Right forelimb (tissue), 1 donor: ENCODE data around the gene SNAP25.

ENCODE experiments used
- DNase-seq: peaks from one replicate; pipeline ENCODE4 v3.0.0-alpha.2; 2018

The SNAP25 gene

DNA sequence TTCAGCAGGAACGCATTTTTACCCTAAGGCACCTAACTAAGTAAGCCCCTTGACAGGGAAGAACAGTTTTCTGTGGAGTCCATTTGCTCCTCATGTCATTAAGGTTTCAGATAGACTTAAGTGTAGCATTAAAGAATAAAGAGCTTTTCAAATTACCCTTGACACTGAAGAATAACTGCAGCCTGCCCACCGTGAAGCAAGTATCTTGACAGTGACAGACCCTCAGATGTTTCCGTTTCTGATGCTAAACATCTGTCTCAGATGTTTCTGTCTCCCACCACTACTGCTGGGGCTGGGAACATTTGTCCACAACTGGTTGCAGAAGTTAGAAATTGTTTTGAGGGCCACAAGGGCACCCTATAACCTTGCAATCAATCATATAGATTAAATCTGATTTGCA, 50.0 kb downstream of the SNAP25 start:
- DNase-seq: no peak

DNA sequence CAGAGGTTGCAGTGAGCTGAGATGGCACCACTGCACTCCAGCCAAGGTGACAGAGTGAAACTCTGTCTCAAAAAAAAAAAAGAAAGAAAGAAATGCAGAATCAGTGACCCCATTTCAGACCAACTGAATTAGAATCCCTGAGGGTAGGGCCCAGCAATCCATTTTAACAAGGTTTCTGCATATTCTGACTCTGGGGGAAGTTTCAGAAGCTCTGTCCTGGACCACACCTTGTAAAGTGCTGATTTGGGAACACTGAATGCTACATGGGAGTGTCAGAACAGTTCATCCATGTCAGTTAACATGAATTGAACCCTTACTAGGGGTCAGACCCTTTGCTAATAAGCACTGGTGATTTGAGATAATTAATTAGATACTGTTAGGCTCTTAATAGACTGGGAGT, 52.0 kb downstream of the SNAP25 start:
- DNase-seq: no peak

DNA sequence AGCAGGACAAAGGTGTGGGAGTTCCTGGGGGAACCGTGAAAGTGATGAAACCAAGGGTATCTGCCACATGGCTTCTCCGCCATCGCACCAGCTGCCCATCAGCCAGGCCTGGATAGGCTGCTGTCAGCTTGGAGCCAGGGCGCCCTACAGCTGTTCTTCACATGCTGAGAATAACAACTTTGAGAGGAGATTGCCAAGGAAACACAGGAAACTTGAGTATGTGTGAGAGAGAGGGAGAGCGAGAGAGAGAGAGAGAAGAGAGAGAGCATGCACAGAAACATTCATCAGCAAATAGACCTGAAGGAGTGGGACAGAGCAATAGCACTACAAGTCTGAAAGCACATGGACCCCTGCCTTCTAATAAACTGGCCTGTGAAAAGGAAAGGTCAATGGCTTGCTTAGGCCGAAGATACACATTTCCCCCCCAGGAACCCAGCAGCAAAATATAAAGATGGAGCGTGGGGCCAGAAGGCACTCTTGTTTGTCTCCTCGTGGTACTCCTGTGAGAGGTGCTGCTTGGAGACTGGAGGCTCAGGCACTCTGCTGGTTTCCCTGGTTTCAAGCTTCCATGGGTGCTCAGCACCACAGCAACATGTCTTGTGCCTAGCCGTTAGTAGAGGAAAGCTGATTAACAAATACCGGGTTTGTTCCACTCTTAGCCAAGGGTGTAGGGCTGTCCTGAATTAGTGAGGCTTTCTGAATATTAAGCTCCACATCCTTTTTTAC, 53.0 kb downstream of the SNAP25 start:
- no peak for DNase-seq

DNA sequence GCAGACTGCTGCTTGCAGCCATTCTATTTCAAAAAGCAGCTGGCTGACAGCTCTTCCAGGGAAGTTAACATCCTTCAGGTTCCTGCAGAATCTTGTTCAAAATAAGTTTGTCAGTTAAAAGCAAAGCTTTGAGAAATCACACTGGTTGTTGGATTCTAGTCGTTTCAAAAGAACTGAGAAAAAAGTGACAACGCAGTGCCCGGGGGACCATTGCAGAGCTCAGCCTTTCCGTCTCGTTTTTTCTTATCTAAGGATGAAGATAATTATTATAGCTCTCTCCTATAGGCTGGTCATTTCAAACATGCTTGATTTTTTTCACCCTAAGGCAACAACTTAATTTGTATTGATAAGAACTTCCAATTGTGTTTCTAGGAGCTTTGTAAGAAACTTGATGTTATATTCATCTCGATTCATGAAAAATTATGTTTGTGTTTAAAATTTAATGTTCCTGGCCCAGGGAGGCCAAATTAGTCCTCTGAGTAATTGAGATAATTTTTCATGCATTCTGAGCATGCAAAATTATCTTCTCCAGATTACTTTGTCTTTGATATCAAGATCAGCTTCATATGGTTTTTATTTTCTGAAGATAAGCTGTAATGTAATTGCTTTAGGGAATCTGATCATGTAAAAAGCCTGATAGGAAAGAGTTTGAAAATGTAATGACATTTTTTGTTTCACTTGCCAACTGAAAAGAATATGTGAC, 58.4 kb downstream of the SNAP25 start:
- DNase-seq: no peak

DNA sequence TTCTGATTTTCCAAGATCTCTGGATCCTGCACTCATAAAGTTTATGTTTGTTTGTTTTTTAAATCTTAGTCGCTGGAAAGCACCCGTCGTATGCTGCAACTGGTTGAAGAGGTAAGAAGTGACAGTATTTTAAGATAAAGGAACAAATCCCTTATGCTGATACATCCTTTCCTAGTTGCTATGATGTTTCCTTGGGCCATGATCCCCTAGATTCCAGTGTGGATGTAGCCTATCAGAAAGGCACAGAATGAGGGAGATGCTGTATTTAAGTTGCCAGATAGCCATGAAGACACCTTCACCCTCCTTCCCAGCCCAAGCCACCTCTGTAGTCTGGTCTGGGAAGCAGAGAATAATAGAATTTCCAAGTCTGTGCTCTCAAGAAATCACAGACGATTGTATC, 59.0 kb downstream of the SNAP25 start:
- no peak for DNase-seq

DNA sequence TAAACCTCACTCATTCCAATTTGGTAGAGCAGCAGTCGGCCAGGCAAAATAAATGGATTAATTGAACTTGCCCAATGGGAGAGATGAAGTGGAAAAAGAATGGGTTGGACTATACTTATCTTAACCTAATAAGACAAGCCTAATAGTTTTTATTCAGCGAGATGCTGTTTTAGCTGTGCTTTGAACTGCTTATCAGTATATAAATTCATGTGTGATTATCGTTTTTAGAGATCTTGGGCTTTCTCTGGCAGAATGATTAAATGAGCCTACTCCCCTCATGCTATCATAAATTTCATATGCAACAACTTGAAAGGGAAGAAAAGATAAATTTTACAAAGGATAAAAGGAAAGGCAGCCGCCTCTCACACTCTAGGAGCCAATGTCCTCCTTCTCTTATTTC, 59.8 kb downstream of the SNAP25 start:
- no peak for DNase-seq

DNA sequence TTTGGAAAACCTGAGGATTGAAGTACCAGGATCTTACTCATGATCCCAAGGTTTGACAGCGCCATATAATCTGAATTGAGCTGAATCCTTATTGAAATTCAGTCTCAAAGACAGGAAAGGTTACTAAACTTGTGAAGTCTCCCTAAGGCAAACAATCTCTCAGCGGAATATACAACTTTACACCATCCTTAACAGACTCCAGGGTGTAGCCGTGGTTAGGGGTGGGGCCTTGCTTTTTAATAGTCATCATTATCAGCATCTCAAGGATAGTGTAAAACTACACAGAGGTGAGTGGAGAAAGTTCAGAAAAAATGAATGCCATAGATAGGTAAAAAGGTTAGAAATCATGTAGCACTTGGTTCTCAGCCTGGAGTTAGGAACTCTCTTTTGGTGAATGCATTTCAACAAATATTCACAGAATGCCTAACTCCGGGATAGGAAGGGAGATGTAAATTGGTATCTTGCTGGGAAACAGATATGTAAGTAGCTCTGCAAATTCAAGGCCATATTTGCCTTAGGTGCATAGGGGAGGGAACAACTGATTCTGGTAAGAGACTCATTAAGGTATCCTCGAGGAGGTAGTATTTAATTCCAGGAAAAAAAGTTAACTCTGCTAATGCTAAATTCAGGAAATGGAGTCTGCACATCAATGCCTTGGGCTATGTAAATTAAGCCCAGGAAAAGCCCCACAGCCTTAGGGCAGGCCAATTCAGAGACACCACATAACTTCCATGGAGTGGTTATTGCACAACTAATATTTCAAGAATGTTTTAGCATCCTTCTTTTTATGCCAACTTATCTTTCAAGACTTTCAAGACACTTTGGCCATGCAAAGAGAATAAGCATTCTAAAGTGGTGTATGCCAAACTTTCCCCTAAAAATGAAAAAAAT, 61.6 kb downstream of the SNAP25 start:
- no peak for DNase-seq

DNA sequence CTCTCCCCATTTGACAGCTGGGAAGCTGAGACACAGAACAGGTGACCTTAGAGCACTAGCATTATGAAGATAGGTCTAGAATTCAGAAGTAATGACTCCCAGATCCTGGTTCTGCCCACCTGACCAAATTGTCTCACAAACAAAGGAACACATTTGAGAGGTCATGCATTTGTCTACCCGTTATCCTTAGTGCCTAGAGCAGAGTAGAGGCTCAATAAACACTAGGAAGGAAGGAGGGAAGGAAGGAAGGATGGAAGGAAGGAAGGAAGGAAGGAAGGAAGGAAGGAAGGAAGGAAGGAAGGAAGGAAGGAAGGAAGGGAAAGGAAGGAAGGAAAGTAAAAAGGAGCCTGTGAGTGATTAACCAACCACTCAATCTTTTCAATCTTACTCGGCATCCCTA, 63.3 kb downstream of the SNAP25 start:
- no peak for DNase-seq

DNA sequence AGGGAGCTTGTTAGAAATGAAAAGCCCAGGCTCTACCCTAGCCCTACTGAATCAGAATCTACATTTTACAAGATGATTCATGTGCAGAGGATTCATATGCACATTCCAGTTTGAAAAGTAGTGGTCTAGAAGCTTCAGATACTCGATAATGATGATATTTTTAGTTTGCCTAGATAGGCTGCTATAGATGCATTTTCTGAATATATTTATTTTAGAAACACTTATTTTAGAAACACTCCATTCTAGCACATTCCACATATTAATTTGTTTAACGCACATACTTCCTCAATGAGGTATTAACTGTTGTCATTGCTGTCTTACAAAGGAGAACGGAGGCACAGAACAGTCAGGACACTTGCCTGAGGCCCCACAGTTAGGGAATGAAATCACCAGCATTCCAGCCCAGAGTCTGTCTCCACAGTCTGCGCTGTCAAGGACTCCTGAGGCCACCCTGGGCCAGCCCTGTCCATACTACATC, 64.4 kb downstream of the SNAP25 start:
- DNase-seq: no peak

DNA sequence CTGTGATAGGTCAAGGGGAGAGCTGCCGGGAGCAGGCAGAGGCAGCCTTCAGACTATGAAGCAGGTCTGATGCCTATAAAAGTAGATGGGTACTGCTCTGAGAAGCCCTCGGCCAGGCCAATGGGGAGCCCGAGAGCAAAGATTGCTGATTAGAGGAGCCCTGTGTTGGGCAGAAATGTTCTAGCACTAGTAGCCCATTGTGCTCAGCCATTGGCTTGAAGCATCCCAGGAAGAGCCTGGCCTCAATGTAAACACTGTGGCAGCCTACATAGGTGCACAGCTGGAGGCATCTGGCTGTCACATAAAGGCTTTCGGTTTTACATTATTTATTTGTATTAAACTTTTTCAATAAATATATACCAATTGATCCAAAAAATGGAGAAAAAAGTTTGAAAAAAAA, 67.7 kb downstream of the SNAP25 start:
- no peak for DNase-seq

DNA sequence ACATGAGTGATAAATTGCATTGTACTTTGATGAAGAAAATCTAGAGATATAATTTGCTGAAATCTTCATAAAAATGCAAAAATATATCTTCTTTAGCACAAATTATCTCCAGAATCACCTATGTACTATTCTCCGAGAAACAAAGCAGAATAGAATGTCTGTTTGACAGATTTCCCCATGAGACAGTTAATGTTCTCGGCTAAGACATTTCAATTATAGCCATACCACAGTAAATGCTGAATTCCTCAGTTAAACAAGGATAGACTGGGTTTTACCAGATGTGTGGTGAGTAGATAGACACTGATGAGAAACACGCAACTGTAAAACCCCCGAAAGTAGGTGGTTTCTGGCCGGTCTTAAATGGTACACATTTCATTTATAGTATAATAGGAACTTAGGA, 69.8 kb downstream of the SNAP25 start:
- no peak for DNase-seq

DNA sequence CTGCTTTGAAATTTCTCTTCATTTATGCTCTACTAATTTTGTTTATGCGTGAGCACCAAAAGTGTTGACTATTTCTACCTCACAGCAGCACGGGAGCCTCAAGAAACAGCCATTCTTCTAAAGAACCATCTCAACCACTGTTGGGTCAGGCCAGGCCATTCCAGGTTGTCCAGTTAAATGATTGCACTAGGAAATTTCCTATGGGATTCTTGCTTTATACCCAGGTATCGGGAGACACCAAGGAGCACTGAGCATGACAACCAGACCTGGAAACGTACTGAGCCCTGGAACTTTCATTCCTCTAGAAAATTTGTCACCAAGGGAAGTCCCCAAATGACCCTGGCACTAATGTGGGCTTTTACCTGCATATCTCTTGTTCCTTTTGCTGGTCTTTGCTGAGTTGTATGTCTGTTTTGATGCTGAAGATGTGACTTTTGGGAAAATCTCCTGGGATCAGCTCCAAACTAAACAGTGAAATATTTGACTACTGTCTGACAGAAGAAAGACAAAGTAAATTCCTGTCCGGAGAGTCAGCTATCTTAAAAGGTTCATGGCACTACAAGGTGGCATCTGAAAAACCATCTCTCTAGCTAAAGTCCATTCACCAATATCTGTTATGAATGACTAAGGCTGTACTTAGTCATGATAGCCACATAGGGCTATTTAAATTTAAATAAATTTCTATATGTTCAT, 70.5 kb downstream of the SNAP25 start:
- no peak for DNase-seq

DNA sequence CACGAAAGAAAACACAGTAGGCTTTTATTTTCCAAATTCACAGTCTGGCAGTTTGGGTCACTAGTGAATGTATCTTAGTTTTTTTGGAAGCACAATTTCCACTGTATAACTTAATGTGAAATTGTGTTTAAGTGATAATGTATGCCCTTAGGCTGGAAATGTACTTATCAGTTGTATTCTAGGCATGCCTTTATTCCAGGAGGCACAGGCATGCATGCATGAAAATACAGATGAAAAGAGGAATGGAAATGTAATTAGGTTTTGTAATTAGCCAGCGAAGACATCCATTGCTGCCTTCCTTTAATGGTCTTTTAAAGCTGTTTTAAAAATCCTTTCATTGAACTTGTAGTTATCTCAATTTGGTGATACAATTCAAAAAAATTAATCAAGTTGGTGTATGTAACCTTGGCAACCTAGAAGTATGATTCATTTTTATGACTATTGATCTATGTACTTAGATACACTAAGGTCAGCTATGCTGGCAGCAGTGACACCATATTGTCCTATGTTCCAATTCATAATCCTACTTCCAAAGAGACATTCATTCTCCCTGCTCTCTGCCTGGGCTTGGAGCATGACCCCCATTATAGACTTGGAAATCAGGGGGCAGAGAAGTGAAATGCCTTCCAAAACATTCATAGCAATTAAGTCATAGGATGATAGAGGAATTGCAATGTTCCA, 73.1 kb downstream of the SNAP25 start:
- DNase-seq: no peak

DNA sequence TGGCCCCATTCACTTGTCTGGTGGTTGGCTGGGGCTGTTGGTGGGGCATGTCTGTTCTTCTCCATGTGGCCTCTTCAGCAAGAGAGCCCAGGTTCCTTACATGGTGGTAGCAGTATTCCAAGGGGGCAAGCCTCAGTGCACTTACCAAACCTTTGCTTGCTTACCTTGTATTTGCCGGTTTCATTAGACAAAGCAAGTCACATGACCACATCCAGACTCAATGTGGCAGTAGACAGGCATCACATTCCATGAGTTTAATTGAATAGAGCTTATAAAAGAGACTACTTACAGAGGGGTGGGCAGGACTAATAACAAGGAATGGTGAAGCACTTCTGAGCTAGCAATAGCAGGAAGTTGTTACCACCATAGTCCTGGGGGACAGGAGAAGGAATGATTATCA, 78.6 kb downstream of the SNAP25 start:
- no peak for DNase-seq

DNA sequence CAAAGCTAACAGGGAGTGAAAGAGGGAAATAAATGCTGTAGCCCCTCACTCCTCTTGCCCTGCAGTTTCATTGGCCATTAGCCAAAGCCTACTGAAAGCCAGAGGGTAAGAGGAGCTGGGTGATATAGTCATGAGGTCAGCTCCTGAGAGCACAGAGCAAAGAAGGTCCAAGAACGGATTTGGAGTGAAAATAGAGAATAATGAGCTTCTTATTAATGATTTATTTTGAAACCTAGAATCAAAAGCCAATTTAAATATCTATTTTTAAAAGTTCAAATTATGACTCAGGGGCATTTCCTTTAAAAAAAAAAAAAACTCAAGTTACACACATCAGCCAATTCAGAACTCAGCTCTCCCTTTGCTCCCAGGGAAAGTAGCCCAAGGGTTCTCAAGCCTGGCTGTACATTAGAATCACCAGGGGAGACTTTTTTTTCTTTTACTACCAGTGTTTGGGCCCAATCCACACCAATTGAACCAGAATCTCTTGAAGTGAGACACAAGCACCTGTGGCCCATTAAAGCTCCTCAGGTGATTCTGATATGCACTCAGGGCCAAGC, 79.1 kb downstream of the SNAP25 start:
- no peak for DNase-seq

DNA sequence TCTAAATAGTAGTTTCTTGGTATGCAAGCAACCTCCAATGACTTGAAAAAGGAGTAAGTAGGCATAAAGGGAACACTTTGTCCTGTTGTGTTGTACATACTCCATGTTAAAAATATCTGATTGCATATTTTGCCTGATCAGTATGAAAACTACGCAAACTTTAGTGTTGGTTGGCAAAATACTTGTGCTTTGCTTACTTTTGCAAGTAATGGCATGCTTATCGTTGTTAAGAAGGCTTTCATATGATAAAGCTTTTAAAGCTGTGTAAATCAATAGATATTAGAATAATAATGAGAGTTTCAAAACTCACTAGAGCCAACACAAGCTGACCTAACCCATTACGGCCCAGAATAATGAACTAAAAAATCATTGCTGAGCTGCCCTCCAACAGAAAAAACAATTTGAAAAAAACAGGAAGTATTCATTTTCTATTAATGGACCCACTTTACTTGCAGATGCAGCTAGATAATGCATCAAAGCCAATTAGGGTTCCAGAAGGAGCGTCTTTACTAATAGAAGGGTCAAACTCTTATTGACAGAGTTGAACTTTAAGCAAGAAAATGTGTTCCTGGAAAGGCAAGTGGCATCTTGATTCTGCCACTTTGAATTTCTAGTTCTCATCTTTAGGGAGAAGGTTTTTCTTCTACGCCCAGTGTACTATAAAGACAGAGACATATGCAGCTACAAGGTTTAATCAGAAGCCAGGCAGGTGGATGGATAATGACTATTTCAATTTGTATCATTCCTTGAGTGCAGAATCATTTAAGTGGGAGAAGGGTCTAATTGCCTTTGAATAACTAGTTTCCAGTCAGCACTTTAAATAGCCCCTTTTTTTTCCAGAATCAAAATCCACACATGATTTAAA, 82.2 kb downstream of the SNAP25 start:
- no peak for DNase-seq

DNA sequence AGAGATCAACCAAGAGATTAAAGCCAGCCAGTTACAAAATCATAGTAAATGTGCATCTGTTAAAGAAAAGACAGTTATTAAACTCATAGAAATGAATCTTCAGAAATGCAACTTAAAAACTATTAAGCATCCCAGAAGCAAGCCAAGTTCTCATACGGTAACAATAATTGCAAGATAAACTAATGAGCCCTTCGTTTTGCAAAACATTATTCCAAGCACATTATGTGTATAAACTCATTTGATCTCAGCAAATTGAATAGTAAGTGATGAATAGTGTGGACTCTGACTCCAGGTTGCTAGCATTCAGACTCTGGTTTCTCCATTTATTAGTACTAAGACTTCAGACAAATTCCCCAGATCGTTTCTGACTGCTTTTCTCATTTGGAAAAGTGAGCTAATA, 85.2 kb downstream of the SNAP25 start:
- DNase-seq: no peak

DNA sequence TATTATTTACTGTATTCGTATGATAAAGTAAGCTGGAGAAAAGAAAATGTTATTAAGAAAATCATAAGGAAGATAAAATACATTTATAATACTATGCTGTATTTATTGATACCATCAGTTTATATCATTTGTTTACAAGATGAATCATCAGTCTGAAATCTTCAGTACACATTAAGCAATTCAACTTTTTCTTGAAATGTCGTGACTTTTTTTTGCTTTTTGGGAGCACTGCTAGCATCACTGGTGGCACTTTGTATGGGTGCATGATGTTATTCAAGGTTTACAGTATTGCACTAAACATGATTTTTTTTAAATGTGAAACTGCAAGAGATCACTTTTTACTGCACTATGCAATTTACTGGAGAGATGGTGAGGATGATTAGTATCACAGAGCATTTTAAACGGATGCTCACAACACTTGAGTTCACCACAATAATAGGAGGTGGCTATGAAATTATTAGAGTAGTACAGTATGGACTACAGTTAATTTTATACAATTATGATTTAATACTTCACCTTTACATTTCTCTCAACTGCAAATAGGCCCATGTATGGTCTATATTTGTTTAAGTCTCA, 85.9 kb downstream of the SNAP25 start:
- DNase-seq: no peak

DNA sequence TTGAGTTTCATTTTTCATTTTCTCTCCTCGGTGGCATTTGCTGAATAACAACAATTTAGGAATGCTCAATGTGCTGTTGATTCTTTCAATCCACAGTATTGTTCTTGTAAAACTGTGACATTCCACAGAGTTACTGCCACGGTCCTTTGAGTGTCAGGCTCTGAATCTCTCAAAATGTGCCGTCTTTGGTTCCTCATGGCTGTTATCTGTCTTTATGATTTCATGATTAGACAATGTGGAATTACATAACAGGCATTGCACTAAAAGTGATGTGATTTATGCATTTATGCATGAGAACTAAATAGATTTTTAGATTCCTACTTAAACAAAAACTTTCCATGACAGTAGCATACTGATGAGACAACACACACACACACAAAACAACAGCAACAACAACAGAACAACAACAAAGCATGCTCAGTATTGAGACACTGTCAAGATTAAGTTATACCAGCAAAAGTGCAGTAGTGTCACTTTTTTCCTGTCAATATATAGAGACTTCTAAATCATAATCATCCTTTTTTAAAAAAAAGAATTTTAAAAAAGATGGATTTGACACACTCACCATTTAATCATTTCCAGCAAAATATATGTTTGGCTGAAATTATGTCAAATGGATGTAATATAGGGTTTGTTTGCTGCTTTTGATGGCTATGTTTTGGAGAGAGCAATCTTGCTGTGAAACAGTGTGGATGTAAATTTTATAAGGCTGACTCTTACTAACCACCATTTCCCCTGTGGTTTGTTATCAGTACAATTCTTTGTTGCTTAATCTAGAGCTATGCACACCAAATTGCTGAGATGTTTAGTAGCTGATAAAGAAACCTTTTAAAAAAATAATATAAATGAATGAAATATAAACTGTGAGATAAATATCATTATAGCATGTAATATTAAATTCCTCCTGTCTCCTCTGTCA, 88.1 kb downstream of the SNAP25 start:
- no peak for DNase-seq

DNA sequence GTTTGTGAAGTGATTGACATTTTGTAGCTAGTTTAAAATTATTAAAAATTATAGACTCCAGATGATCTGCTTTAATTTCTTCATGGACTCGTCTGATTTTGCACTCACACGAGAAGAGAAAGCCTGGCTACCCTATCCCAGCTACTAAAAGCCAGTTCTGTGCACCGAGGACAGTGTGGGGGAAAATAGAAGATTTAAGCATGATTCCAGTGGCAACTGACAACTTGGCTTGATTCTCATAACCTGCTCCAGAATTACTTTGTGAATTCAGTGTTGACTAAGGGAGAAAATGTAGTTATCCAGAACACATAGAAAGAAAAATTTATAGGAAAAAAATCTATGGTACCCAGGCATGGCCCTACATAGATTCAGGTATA, 88.7 kb downstream of the SNAP25 start:
- DNase-seq: no peak
